IPS DF 19.7 (cell line): ENCODE results near the gene OR7G2.
"Not testable (repeated sequence)": the region's sequence is repeated elsewhere in the genome, so short reads cannot be mapped to it uniquely, and the experiment has no call there.

Experiments used
- DNase-seq: peaks from one replicate; pipeline ENCODE4 v3.0.0-alpha.2; 2013; ENCODE audit warnings: low read depth, low spot score

OR7G2 gene

DNA sequence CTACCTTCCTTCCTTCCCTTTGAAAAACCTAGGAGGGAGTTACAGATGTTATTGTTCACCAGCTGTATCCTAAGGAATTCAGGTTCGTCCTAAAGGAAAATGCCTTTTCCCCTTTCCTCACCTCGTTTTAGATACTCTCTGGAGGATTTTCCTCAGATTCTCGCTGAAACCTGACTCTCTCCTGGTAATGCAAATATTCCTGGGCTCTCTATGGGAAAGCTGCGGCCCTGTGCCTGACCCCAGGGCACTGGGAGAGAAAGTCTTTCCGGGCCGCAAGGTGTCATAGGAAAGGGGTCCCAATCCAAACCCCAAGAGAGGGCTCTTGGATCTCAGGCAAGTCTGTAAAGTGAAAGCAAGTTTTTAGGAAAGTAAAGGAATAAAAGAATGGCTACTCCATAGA, 33.5 kb downstream of the OR7G2 start:
- no peak for DNase-seq

DNA sequence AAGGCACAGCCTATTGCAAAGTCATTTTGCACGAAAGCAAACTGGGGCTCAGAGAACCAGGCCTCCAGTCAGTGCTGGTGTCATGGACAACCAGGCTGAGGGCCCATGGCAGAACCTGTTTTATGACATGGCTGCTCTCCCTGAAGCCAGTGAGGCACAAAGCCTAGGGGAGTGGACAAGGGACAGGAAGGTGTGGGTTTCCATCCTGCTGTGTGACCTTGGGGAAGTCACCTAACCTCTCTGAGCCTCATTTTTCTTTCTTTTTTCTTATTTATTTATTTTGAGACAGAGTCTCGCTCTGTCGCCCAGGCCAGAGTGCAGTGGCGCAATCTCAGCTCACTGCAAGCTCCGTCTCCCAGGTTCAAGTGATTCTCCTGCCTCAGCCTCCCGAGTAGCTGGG, 35.6 kb downstream of the OR7G2 start:
- not testable (repeated sequence) for DNase-seq

DNA sequence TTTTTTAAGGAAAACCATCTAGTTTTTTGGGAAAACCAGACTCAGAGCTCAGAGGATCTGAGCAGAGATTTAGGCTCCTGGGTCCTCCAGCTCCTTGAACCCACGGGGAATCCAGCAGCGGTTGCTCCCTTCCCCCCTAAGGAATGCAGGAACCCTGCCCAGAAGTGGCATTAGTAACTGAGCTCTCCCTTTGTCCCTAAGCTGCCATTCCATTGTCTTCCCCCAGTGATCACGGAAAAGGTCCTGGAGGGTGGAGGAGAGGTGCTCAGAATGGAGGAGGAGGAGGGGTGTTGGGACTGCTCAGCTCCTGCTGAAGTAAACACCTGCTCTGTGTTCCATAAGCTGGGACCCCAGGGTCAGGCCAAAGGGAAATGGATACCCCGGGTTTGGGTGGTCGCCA, 37.2 kb downstream of the OR7G2 start:
- peak; percentile 79 for DNase-seq

DNA sequence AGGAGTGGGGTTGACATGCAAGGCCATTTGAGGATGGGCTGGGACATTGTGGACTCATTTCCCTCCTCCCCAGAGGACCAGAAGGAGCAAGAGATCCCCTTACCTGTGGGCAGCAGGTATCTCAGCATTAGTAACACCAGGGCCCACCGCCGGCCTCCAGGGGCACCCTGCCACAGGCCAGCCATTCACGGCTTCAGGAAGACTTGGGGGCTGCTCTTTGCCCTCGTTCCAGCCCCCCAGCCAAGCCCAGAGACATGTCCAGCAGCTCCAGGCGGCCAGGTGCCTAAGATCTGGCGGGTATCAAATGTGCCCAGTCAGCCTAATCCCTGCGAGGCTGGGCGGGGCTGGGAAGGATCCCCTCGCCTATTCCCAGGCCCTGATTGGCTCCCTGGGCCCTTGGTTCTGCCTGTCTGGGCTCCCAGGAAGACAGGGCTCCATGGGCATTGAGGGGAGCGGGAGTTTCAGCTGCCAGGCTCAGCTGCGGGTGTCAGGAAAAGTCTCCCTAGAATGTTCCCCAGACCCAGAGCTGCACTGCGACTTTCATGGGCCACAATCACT, 41.7 kb downstream of the OR7G2 start:
- DNase-seq = no peak

DNA sequence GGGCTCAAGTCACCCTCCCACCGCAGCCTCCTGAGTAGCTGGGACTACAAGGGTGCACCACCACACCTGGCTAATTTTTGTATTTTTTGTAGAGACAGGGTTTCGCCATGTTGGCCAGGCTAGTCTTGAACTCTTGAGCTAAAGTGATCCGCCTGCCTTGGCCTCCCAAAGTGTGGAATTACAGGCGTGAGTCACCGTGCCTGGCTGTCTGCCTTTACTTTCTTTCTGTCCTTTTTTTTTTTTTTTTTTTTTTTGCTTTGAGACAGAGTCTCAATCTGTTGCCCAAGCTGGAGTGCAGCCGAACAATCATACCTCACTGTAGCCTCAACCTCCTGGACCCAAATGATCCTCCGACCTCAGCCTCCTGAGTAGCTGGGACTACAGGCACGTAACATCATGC, 45.4 kb downstream of the OR7G2 start:
- DNase-seq = no peak

DNA sequence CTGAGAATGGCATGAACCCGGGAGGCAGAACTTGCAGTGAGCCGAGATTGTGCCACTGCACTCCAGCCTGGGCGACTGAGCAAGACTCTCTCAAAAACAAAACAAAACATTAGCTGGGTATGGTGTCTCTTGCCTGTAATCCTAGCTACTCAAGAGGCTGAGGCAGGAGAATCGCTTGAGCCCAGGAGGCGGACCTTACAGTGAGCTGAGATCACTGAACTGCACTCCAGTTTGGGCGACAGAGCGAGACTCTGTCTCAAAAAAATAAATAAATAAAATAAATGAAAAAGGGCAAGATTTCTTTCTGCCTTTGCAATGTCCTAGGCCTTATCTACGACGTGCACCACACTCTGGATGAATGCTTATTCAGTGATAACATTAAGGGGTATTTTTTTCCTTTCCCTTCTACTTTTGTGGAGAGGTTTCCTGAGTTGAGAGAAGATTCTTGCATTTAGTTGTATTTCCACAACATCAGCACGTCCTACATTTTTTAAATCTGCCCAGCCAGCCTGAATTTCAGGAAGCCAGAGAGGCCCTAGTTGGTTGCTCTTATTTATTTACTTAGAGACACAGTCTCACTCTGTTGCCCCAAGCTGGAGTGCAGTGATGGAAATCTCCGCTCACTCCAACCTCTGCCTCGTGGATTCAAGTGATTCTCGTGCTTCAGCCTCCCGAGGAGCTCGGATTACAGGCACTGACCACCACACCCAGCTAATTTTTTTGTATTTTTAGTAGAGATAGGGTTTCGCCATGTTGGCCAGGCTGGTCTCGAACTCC, 46.5 kb downstream of the OR7G2 start:
- DNase-seq = no peak

DNA sequence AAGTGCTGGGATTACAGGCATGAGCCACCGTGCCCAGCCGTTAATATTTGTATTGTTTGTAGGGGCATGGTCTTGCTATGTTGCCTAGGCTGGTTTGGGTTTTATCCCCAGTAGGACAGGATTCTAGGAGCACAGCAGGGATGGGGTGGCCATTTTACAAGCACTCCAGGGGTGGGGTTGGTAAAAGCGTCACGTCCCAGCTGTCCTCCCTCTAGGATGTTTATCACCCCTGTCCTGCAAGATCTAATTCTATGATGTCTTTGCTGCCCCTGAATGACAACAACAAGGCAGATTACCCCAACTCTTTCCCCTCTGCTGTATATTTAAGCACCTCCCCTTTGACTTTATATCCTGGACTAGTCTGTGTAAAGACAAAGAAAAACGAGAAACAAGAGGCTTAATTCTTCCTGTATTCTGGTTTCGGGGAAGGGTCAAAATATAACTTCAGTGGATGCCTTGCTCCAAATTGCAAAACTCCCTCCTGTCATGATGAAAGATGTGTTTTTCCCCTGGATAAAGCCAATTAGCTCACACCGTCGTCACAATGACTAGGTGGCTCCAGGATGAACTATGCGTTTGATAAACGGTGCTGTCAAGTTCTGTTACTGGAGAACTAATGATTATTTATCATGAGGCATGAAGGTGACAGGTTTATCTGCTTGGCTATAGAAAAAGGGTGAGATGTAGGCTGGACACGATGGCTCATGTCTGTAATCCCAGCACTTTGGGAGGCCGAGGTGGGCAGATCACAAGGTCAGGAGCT, 48.2 kb downstream of the OR7G2 start:
- no peak for DNase-seq

DNA sequence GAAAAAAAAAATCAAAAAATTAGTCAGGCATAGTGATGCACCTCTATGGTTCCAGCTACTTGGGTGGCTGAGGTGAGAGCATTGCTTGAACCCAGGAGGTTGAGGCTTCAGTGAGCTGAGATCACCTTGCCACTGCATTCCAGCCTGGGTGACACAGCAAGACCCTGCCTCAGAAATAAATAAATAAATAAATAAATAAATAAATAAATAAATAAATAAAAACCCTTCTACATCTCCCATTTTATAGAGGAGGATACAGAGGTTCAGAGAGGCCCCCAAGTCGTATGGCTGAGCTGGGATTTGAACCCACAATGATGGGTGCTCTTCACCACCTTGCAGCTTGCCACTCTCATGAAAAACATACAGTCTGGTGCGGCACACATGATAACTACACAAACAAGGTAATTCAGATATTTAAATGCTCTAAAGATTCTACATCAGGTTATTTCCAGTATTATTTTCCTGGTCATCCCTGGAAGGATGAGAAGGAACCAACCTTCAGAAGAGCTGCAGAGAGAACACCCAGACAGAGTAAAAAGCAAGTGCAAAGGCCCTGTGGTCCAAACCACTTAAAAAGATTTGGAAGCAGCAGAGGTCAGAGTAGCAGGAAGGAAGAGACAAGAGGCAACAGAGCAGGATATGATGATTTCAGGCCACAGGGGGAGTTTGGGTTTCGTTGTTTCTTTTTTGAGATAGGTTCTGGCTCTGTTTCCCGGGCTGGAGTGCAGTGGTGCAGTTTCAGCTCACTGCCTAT, 49.6 kb downstream of the OR7G2 start:
- DNase-seq = no peak

DNA sequence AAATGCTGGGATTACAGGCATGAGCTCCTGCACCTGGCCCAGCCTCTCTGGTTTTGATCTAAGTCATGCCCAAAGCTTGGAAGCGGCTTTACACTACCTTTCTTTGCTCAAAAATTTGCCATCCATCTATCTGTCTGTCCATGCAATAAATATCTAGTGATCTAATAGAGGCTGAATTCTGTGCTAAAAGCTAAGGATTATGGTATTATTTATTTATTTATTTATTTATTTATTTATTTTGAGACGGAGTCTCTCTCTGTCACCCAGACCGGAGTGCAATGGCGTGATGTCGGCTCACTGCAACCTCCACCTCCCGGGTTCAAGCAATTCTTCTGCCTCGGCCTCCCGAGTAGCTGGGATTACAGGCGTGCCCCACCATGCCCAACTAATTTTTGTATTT, 51.1 kb downstream of the OR7G2 start:
- not testable (repeated sequence) for DNase-seq

DNA sequence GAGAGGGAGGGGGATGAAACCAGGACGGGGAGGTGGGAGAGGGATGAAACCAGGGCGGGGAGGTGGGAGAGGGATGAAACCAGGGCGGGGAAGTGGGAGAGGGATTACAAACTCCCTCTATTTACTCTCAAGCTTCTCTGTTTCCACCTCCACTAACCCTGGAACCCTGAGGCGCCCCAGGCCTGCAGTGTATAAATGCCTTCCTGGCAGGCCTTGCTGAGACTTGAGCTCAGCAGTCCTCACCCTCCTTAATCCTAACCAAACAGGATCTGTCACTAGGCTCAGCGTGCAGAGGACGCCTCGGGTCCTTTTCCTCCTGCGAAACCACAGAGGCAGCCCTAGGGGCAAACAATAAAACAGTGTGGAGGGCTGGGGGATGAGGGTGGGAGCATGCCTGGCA, 52.5 kb downstream of the OR7G2 start:
- no peak for DNase-seq

DNA sequence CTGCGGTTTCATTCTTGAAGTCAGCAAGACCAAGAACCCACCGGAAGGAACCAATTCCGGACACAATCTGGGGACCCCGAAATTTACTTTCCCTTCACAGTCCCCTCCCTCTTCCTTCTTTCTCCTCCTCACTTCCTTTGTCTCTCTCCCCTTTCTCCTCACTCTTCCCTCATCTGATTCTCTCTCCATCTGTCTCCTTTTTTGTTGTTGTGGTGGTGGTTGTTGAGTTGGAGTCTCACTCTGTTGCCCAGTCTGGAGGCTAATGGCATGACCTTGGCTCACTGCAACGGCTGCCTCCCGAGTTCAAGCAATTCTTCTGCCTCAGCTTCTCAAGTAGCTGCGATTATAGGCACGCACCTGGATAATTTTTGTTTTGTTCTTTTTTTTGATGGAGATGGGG, 53.1 kb downstream of the OR7G2 start:
- no peak for DNase-seq

DNA sequence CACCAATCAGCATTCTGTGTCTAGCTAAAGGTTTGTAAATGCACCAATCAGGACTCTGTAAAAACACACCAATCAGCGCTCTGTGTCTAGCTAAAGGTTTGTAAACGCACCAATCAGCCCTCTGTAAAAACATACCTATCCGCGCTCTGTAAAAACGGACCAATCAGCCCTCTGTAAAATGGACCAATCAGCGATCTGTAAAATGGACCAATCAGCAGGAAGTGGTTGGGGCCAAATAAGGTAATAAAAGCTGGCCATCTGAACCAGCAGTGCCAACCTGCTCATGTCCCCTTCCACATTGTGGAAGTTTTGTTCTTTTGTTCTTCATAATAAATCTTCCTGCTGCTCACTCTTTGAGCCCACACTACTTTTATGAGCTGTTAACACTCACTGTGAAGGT, 53.6 kb downstream of the OR7G2 start:
- DNase-seq = not testable (repeated sequence)

DNA sequence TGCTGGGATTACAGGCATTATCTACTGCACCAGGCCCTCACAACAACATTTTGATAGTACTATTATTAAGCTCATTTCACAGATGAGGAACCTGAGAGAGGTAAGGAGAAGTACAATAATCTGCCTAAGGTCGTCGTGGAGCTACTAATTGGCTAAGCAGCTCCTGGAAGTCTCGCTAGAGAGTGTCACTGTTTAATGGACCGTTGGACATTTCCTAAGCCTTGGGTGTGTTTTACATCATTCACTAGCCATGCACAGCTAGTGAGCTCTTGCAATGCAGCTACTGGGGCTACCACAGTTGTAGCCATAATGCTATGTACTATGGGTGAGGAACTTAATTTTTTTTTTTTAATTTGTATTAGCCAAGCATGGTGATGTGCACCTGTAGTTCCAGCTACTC, 54.4 kb downstream of the OR7G2 start:
- DNase-seq = no peak
